ENCODE measurements around the gene RTRAF. TPM values are rescaled to one million over a fixed set of nuclear protein-coding genes. Genes with fewer than 3 reads are reported as not detected.

Gene RTRAF
- total RNA-seq: 53.2 and 63.6 TPM in 2 replicates

DNA sequence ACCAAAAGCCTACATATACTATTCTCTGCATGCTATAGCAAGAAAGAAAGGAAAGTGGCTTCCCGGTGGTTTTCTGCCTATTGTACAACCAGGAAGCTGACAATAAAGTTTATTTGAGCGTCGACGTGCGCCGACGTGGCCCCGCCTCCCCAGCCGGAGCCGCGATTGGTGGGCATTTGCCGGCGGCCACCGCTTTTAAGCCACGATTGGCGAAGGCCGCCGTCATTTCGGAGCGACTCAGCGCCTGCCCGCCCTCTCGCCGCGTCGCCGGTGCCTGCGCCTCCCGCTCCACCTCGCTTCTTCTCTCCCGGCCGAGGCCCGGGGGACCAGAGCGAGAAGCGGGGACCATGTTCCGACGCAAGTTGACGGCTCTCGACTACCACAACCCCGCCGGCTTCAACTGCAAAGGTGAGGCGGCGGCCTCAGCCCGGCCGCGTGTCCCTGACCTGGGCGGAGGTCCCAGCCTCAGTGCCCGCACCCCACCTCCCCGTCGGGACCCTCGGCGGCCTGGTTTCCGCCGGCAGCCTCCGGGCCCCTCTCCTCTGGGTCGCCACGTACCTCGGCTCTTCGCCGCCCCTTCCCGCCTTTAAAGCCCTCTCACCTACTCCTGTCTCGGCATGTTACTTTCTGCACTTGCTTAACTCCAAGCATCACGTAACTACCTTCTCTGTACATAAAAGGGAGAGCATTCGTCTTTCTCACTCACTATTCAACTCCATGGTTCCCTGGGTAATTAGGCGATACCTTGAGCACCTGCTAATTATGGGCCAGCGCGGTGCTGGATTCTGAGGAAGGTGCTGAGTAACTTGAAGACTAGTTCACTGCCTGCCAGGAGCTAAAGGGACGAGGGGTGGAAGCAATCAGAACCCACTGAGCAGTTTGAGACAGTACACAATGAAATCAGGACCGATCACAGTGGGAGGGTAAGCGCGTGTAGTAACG is at the start of gene RTRAF:
TSS of gene RTRAF (plus strand) at position 254 of the 942 bp plus-strand sequence. CDS start at position 348, 94 bp downstream.
- Histone ChIP-seq H3K4me1 (ENCODE audit: insufficient read depth, low read length) (peaks cover 11% of the 10 kb centered on the region), H3K4me3 (ENCODE audit: insufficient read depth, low read length) (peak within 1 kb of the TSS; percentile 77), H3K79me2 (ENCODE audit: insufficient read depth, low read length) (peaks cover 37% of the 10 kb centered on the region), H3K27ac (ENCODE audit: low read depth, low read length) (peak within 1 kb of the TSS; percentile 75), H4K20me1 (ENCODE audit: insufficient read depth, low read length) (no peaks in the 10 kb centered on the region), H3K27me3 (ENCODE audit: insufficient read depth, low read length) (no peaks in the 10 kb centered on the region), H3K36me3 (ENCODE audit: insufficient read depth, low read length) (peaks cover 32% of the 10 kb centered on the region), H3K4me2 (ENCODE audit: insufficient read depth, low read length) (peak within 1 kb of the TSS; percentile 94), H2AFZ (ENCODE audit: low read length) (peak within 1 kb of the TSS; percentile 94), H3K9me3 (ENCODE audit: low read depth, low read length) (no peaks in the 10 kb centered on the region)
- peak; percentile 96 for DNase-seq (ENCODE audit: insufficient read length, low spot score, missing footprints)
- TF ChIP-seq, protein P1, sequence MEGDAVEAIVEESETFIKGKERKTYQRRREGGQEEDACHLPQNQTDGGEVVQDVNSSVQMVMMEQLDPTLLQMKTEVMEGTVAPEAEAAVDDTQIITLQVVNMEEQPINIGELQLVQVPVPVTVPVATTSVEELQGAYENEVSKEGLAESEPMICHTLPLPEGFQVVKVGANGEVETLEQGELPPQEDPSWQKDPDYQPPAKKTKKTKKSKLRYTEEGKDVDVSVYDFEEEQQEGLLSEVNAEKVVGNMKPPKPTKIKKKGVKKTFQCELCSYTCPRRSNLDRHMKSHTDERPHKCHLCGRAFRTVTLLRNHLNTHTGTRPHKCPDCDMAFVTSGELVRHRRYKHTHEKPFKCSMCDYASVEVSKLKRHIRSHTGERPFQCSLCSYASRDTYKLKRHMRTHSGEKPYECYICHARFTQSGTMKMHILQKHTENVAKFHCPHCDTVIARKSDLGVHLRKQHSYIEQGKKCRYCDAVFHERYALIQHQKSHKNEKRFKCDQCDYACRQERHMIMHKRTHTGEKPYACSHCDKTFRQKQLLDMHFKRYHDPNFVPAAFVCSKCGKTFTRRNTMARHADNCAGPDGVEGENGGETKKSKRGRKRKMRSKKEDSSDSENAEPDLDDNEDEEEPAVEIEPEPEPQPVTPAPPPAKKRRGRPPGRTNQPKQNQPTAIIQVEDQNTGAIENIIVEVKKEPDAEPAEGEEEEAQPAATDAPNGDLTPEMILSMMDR (IDR thresholded peaks at IDR 0.05; ENCODE audit: extremely low read depth, low read depth, low read length): no peak

DNA sequence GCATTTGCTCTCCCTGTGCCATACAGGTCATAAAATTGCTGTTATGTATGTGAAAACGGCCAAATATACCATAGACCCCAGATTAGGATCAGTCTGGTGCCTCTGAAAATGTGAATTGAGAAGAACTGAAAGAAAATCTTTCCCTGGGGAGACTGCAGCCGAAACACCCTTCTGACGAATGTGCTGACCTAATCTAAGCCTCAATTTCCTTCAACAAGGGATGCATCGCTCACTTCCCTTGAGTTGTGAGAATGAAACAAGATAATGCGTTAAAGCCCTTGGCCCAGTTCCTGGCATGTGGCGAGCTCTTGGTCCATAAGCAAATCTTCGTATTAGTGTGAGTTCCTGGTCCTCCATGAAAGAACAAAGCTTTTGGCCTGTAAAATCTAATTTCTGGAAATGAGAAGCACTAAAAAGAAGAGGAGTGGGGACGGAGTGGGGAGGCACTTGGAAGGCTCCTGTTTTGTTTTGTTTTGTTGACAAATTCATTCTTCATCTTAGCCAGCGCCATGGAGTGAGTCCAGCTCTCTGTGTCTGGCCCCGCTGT is 49.5 kb upstream of the RTRAF start:
- Histone ChIP-seq H2AFZ (ENCODE audit: low read length) (peak overlapping the region; percentile 23), H3K4me1 (ENCODE audit: insufficient read depth, low read length) (no peaks in the 10 kb centered on the region), H3K4me2 (ENCODE audit: insufficient read depth, low read length) (no peak overlapping the region), H3K9me3 (ENCODE audit: low read depth, low read length) (no peaks in the 10 kb centered on the region), H3K4me3 (ENCODE audit: insufficient read depth, low read length) (peak overlapping the region; percentile 2), H4K20me1 (ENCODE audit: insufficient read depth, low read length) (no peaks in the 10 kb centered on the region), H3K36me3 (ENCODE audit: insufficient read depth, low read length) (no peaks in the 10 kb centered on the region), H3K79me2 (ENCODE audit: insufficient read depth, low read length) (no peaks in the 10 kb centered on the region), H3K27ac (ENCODE audit: low read depth, low read length) (no peak overlapping the region), H3K27me3 (ENCODE audit: insufficient read depth, low read length) (no peaks in the 10 kb centered on the region)
- no peak for DNase-seq (ENCODE audit: insufficient read length, low spot score, missing footprints)
- TF ChIP-seq, protein P1 (IDR thresholded peaks at IDR 0.05; ENCODE audit: extremely low read depth, low read depth, low read length): no peak

DNA sequence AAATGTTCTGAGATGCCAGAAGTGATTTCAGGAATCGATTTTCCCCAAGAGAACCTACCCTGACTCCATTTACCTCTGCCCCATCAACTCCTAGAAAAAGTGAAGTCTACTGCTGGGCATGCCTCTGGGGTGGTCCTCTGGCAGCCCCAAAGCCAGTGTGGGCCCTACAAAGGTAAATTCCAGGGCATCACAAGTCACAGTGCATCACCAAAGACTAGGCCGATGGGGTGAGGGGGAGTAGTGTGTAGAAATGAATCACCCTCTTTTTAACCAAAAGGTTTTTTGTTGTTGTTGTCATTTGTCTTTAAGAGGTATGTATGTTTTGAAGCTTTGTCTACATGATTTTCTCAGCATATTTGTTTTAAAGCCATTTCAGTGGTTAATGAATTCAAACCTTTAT is 46.4 kb upstream of the RTRAF start:
- Histone ChIP-seq H3K4me2 (ENCODE audit: insufficient read depth, low read length) (no peak overlapping the region), H3K4me1 (ENCODE audit: insufficient read depth, low read length) (no peaks in the 10 kb centered on the region), H3K79me2 (ENCODE audit: insufficient read depth, low read length) (no peaks in the 10 kb centered on the region), H3K27me3 (ENCODE audit: insufficient read depth, low read length) (peaks cover 3% of the 10 kb centered on the region), H3K27ac (ENCODE audit: low read depth, low read length) (no peak overlapping the region), H4K20me1 (ENCODE audit: insufficient read depth, low read length) (no peaks in the 10 kb centered on the region), H3K36me3 (ENCODE audit: insufficient read depth, low read length) (no peaks in the 10 kb centered on the region), H3K9me3 (ENCODE audit: low read depth, low read length) (peaks cover 2% of the 10 kb centered on the region), H2AFZ (ENCODE audit: low read length) (no peak overlapping the region), H3K4me3 (ENCODE audit: insufficient read depth, low read length) (no peak overlapping the region)
- DNase-seq (ENCODE audit: insufficient read length, low spot score, missing footprints): no peak
- TF ChIP-seq, protein P1 (IDR thresholded peaks at IDR 0.05; ENCODE audit: extremely low read depth, low read depth, low read length): no peak

DNA sequence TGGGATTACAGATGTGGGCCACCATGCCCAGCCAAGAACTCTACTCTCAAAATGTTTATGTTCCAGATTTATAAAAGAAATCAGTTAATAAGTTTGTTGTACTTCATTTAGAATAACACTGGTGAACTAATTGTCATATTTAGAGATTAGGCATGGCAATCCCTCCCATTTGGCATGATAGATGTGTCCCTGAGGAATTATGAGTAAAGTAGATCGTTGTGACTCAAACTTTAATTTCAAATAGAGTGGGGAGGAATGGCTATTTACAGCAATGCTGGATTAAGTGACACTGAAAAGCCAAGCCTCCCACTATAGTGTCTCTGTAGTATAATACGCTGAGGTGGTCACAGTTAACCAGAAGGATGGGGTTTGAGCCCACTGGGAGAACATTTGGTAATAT is 39.3 kb upstream of the RTRAF start:
- no peaks in the 10 kb centered on the region for H4K20me1 ChIP-seq (ENCODE audit: insufficient read depth, low read length)
- H3K27me3 ChIP-seq (ENCODE audit: insufficient read depth, low read length): peaks cover 6% of the 10 kb centered on the region
- H3K4me3 ChIP-seq (ENCODE audit: insufficient read depth, low read length): no peak overlapping the region
- H3K27ac ChIP-seq (ENCODE audit: low read depth, low read length): no peak overlapping the region
- DNase-seq (ENCODE audit: insufficient read length, low spot score, missing footprints): peak; percentile 58
- TF ChIP-seq, protein P1 (IDR thresholded peaks at IDR 0.05; ENCODE audit: extremely low read depth, low read depth, low read length): no peak
- peaks cover 2% of the 10 kb centered on the region for H3K9me3 ChIP-seq (ENCODE audit: low read depth, low read length)
- no peaks in the 10 kb centered on the region for H3K36me3 ChIP-seq (ENCODE audit: insufficient read depth, low read length)
- no peak overlapping the region for H2AFZ ChIP-seq (ENCODE audit: low read length)
- H3K79me2 ChIP-seq (ENCODE audit: insufficient read depth, low read length): no peaks in the 10 kb centered on the region
- no peak overlapping the region for H3K4me2 ChIP-seq (ENCODE audit: insufficient read depth, low read length)
- H3K4me1 ChIP-seq (ENCODE audit: insufficient read depth, low read length): no peaks in the 10 kb centered on the region

Data from osteoblast (primary cell).